ENCODE measurements around the gene MMP27.

MMP27 gene

GRCh38 chr11:102704841-102705240, 728 bp downstream of the MMP27 start:
- no peak overlapping the region for H3K4me3 ChIP-seq (ENCODE audit: low read length)
- peaks cover 3% of the 10 kb centered on the region; the same call in 1 of the 2 replicates for H3K27me3 ChIP-seq (ENCODE audit: control insufficient read depth, low read length)
- no peak overlapping the region for H3K4me2 ChIP-seq (ENCODE audit: low read length)
- H3K9me2 ChIP-seq (replicated peaks; ENCODE audit: control insufficient read depth, low read length), result no peaks in the 10 kb centered on the region
- H3K36me3 ChIP-seq (ENCODE audit: control insufficient read depth, low read length), result no peaks in the 10 kb centered on the region
- no peaks in the 10 kb centered on the region for H3K79me2 ChIP-seq (ENCODE audit: control insufficient read depth, low read length)
- no peaks in the 10 kb centered on the region for H3F3A ChIP-seq (ENCODE audit: control insufficient read depth, insufficient read depth)
- no peak overlapping the region for H3K27ac ChIP-seq (ENCODE audit: low read depth, low read length)
- no peaks in the 10 kb centered on the region for H4K20me1 ChIP-seq (ENCODE audit: control insufficient read depth, insufficient read depth, low read depth, low read length)
- no peak for TF ChIP-seq EZH2phosphoT487 (IDR thresholded peaks at IDR 0.05; ENCODE audit: borderline replicate concordance, low read length)
- TF ChIP-seq, protein P1, sequence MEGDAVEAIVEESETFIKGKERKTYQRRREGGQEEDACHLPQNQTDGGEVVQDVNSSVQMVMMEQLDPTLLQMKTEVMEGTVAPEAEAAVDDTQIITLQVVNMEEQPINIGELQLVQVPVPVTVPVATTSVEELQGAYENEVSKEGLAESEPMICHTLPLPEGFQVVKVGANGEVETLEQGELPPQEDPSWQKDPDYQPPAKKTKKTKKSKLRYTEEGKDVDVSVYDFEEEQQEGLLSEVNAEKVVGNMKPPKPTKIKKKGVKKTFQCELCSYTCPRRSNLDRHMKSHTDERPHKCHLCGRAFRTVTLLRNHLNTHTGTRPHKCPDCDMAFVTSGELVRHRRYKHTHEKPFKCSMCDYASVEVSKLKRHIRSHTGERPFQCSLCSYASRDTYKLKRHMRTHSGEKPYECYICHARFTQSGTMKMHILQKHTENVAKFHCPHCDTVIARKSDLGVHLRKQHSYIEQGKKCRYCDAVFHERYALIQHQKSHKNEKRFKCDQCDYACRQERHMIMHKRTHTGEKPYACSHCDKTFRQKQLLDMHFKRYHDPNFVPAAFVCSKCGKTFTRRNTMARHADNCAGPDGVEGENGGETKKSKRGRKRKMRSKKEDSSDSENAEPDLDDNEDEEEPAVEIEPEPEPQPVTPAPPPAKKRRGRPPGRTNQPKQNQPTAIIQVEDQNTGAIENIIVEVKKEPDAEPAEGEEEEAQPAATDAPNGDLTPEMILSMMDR (IDR thresholded peaks at IDR 0.05; ENCODE audit: low read depth, low read length, poor library complexity, severe bottlenecking), result no peak
- no peaks in the 10 kb centered on the region for H3K9me3 ChIP-seq (ENCODE audit: control insufficient read depth, insufficient read depth, low read length)
- no peaks in the 10 kb centered on the region for H3K4me1 ChIP-seq (ENCODE audit: control insufficient read depth, low read length)

DNA sequence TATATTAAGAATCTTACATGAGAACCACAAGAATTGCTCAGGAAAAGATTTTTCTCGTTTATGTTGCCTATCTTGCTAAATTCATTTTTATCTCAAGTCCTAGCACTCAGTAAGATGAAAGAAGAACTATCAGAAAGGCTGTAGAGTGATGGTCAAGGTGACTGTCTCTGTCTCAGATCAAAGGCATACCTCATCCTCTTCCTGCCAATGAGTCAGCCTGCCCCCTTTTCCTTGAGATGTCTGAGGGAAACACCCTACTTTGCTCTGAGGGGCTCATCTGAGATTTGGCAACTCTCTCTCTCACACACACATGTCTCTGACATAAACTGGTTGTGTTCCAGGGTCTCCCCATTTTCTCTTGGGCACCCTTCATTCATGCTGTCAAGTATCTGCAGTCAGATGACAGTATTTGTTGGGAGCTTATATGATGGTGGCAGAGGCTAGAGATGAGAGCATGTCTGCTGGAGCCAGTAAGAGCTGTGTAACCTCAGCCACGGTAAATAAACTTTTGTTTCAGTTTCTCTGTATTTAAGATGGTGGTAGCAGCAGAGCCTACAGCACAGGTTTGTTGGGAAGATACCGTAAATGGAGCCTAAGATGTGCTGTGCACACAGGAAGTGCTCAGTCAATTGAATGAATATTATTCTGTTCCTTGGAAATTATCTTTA, 1.6 kb downstream of the MMP27 start:
- Histone ChIP-seq H3K9me2 (replicated peaks; ENCODE audit: control insufficient read depth, low read length) (no peaks in the 10 kb centered on the region), H3K27me3 (ENCODE audit: control insufficient read depth, low read length) (peaks cover 3% of the 10 kb centered on the region; the same call in 1 of the 2 replicates), H4K20me1 (ENCODE audit: control insufficient read depth, insufficient read depth, low read depth, low read length) (no peaks in the 10 kb centered on the region), H3K36me3 (ENCODE audit: control insufficient read depth, low read length) (no peaks in the 10 kb centered on the region), H3K4me1 (ENCODE audit: control insufficient read depth, low read length) (no peaks in the 10 kb centered on the region), H3K79me2 (ENCODE audit: control insufficient read depth, low read length) (no peaks in the 10 kb centered on the region), H3K4me3 (ENCODE audit: low read length) (no peak overlapping the region), H3K4me2 (ENCODE audit: low read length) (no peak overlapping the region), H3K27ac (ENCODE audit: low read depth, low read length) (no peak overlapping the region), H3F3A (ENCODE audit: control insufficient read depth, insufficient read depth) (no peaks in the 10 kb centered on the region), H3K9me3 (ENCODE audit: control insufficient read depth, insufficient read depth, low read length) (no peaks in the 10 kb centered on the region)
- TF ChIP-seq EZH2phosphoT487 (IDR thresholded peaks at IDR 0.05; ENCODE audit: borderline replicate concordance, low read length), result no peak
- TF ChIP-seq, protein P1 (IDR thresholded peaks at IDR 0.05; ENCODE audit: low read depth, low read length, poor library complexity, severe bottlenecking), result no peak

GRCh38 chr11:102695201-102695600, 10.4 kb downstream of the MMP27 start:
- no peaks in the 10 kb centered on the region for H3K9me2 ChIP-seq (replicated peaks; ENCODE audit: control insufficient read depth, low read length)
- H3F3A ChIP-seq (ENCODE audit: control insufficient read depth, insufficient read depth), result no peaks in the 10 kb centered on the region
- no peaks in the 10 kb centered on the region for H3K36me3 ChIP-seq (ENCODE audit: control insufficient read depth, low read length)
- H3K4me3 ChIP-seq (ENCODE audit: low read length), result no peak overlapping the region
- no peak overlapping the region for H3K4me2 ChIP-seq (ENCODE audit: low read length)
- H3K79me2 ChIP-seq (ENCODE audit: control insufficient read depth, low read length), result no peaks in the 10 kb centered on the region
- no peaks in the 10 kb centered on the region for H4K20me1 ChIP-seq (ENCODE audit: control insufficient read depth, insufficient read depth, low read depth, low read length)
- no peak overlapping the region for H3K27ac ChIP-seq (ENCODE audit: low read depth, low read length)
- H3K4me1 ChIP-seq (ENCODE audit: control insufficient read depth, low read length), result no peaks in the 10 kb centered on the region
- TF ChIP-seq EZH2phosphoT487 (IDR thresholded peaks at IDR 0.05; ENCODE audit: borderline replicate concordance, low read length), result no peak
- TF ChIP-seq, protein P1 (IDR thresholded peaks at IDR 0.05; ENCODE audit: low read depth, low read length, poor library complexity, severe bottlenecking), result no peak
- H3K27me3 ChIP-seq (ENCODE audit: control insufficient read depth, low read length), result peaks cover 6% of the 10 kb centered on the region; the same call in 1 of the 2 replicates
- H3K9me3 ChIP-seq (ENCODE audit: control insufficient read depth, insufficient read depth, low read length), result no peaks in the 10 kb centered on the region

Data from DOHH2 (cell line).